HG03354 (cell line): Measurements from ENCODE around the gene ASTN2.
"Not testable (repeated sequence)": the region's sequence is repeated elsewhere in the genome, so short reads cannot be mapped to it uniquely, and the experiment has no call there.

ENCODE experiments used
- ATAC-seq: cut with Tn5 transposase; IDR thresholded peaks from one replicate; pipeline ENCODE4 v1.9.1; 2021; ENCODE audit warnings: mild to moderate bottlenecking; ENCODE audit not compliant: unreplicated experiment, poor library complexity, severe bottlenecking

The ASTN2 gene

DNA sequence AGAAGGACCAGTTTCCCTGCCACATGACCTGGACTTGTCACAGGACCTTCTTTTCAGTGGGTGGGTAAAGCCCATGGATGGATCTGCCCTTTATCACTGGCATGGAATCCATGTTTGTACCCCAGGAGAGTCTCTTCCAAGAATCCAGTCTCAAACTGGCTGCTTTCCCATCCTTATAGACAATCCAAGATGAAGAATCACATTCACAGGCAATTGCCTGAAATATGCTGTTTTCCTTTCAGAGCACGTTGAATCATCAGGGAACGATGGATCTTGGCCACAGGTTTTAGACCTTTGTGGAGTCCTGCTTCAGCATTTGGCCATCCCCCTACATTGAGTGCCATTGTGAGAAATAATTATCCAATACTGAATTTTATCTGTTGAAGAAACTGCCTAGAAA lies 319.8 kb downstream of the ASTN2 start:
- no peak for ATAC-seq

GRCh38 chr9:117093891-117094844 lies 320.7 kb downstream of the ASTN2 start:
- no peak for ATAC-seq

GRCh38 chr9:117092582-117092981 lies 322.3 kb downstream of the ASTN2 start:
- no peak for ATAC-seq

DNA sequence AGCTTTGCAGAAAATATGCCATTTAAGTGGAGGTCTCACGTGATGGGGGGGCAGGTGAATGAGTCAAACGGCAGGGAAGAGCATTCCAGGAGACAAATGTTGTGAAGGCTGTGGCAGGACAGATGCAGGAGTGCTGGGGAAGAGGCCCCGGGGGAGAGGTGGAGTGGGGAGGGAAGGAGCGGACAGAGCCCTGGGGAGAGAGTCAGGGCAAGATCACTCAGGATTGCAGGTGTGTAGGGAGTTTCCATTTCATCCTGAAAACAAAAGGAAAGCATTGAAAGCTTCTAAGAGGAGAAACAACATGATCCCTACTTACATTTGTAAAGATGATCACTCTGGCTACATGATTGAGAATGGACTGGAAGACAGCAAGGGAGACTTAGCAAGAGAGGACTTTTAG lies 323.3 kb downstream of the ASTN2 start:
- ATAC-seq, result no peak

DNA sequence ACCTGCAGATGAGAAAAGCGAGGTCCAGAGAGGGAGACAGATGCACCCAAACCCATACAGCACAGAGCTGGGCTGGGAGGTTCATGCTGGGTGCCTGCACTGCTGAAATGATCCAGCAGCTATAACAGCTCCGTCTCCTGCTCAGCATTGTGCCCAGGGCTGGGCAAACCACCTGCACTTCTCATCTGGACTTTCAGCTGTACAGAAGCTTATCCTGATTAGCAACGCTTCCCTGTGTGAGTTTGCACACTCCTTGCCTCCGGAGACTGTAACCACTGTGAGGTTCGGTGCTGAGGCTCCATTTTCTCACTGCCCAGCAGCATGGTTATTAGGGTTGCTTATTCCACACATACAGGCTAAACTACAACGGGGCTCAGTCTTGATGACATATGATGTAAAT lies 326.1 kb downstream of the ASTN2 start:
- ATAC-seq, result no peak

GRCh38 chr9:117088140-117088539 lies 326.7 kb downstream of the ASTN2 start:
- no peak for ATAC-seq

DNA sequence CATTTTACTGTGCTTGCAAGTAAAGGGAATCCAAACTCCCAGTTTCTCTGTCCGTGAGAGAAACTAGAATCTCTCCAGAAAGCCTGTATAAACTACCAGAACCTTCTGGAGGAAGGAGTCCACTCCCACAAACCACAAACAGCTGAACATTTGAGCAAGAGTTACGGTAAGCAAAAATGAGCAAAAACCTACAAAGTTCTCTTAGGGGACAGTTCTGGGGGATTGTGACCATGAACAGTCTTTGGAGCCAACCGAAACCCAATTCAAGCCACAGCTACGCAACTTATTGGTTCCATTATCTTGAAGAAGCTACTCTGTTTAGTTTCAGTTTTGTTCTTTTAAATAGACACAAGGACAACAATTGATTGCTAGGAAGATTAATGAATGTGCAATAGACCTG lies 330.6 kb downstream of the ASTN2 start:
- ATAC-seq, result no peak

DNA sequence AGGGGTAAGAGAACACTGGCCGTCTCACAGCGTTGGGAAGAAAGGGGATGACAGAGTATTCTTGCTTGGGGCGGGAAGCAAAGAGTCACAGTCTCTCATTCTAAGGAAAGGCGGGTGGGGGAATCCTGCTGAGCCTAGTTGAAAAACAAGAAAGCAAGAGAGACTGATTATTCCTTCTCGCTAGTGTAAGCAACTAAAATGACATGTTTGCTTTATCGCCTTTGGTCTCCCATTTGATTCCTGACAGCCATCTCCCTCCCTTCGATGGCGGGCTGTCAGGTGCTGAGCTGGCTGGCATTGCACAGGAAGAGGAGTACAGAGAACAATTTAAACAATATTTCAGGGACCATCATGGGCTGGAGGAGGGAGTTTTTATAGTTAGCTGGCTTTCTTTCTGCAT lies 331.3 kb downstream of the ASTN2 start:
- no peak for ATAC-seq

GRCh38 chr9:117081641-117082317 lies 333.1 kb downstream of the ASTN2 start:
- ATAC-seq, result no peak

GRCh38 chr9:117080765-117081390 lies 334.0 kb downstream of the ASTN2 start:
- ATAC-seq, result no peak

DNA sequence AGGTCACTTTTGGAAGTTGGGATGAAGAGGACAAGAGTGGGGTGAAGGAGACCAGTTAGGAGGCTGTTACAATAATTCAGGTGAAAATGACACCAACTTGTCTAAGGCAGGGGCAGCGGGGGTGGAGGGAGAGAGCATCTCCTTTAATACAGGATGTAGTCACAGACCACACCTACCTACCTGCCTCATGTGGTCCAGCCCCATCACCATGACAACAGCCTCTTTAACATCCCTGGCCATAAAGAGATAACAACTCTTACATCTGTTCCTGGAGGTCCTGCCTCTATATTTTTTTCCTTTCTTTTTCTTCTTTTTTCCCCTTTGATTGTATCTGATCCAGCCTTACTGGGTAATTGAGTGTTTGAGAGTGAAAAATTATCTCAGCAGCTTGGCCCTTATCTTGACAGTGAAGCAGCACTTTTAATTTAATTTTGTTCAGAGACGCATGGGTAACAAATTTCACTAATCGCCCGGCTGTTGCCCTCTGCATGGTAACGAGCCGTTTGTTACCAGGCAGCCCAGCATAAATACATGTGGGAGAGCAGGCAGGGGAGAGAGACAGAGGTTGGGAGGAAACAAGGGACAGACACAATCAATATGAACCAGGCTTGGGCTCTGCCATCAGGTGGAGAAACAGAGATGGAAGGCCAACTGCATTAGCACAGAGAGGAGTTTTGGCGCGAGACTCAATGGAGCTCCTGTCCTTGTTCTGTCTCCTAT lies 338.1 kb downstream of the ASTN2 start:
- ATAC-seq, result no peak

- ATAC-seq, result no peak
Measured at GRCh38 chr9:117075636-117076035, 339.2 kb downstream of the ASTN2 start.

- ATAC-seq, result no peak
Measured at GRCh38 chr9:117074784-117075520, 339.9 kb downstream of the ASTN2 start.

DNA sequence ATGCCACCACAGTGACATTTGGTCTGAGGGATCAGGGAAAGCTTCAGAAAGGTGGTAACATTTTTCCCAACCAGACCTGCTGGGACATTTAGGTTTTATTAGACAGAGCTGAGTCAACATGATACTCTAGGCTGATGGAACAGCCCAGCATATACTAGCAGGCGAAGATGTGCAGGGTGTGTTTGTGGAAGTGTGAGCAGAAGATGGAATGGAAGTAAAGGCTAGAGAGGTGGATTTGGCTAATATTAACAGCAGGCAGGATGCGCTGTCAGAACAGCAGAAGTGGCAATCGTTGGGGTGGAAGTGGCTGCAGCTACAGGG lies 340.6 kb downstream of the ASTN2 start:
- no peak for ATAC-seq

- ATAC-seq, result no peak
Measured at GRCh38 chr9:117073539-117074341, 341.1 kb downstream of the ASTN2 start.

DNA sequence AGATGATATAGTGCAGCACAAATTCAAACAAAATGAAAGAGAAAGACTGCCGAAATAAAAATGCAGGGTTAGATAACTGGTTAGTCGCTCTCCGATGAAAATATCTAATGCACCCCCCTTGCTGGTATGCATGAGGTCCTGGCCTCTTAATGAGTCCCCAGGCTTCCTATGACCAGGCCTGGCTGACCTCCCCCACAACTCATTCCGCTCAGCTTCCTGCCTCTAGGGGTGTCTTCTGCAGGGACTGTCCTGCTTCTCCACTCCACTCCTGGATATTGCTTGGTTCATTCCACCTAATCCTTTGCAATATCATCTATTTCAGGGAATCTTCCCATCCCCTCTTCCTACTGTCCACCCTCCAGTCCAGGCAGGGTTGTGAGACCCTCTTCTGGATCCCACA lies 341.8 kb downstream of the ASTN2 start:
- no peak for ATAC-seq

DNA sequence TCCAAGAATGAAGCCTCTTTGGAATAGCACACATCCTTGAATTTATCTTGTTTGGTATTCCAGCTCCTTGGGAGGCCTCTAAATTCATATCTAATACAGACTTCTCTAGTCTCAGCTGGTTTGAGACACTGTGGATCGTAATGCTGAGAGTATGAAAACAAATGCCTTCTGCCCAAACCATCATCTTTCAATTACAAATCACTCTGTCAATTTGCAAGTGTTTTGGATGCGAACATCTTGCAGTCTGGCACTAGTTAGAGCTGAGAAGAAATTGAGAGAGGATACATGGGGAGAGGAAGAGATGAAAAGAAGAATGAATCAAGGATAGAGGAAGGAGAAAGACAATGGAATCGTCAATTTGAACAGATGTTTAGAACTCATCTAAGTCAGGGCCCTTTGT lies 342.6 kb downstream of the ASTN2 start:
- no peak for ATAC-seq

DNA sequence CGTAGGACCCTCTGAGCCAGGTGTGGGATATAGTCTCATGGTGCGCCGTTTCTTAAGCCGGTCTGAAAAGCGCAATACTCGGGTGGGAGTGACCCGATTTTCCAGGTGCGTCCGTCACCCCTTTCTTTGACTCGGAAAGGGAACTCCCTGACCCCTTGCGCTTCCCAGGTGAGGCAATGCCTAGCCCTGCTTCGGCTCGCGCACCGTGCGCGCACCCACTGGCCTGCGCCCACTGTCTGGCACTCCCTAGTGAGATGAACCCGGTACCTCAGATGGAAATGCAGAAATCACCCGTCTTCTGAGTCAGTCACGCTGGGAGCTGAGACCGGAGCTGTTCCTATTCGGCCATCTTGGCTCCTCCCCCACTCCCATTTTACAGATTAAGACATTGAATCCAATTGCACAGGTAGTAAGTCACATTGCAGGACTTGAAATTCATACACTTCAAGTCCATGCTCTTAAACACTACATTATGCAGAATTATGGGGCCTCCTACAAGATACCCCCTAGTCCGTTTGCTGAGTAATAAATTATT lies 343.1 kb downstream of the ASTN2 start:
- ATAC-seq, result not testable (repeated sequence)
